CD4-positive, alpha-beta T cell treated with Interleukin-4 for 4 hours (primary cell): Measurements from ENCODE around the gene CDH22.

ENCODE experiments used
- DNase-seq: peaks from one replicate; pipeline ENCODE4 v3.0.0-alpha.2; 2020

CDH22 gene

GRCh38 chr20:46317685-46318177 is 9.4 kb upstream of the CDH22 start:
- DNase-seq, result no peak

GRCh38 chr20:46316984-46317684 is 8.8 kb upstream of the CDH22 start:
- DNase-seq, result no peak

- no peak for DNase-seq
Measured at GRCh38 chr20:46315311-46315710, 7.0 kb upstream of the CDH22 start.

- DNase-seq, result no peak
Measured at GRCh38 chr20:46312945-46313861, 4.9 kb upstream of the CDH22 start.

- no peak for DNase-seq
Measured at GRCh38 chr20:46312075-46312944, 4.0 kb upstream of the CDH22 start.

- DNase-seq, result no peak
Measured at GRCh38 chr20:46311719-46312074, 3.4 kb upstream of the CDH22 start.

GRCh38 chr20:46311039-46311650 is 2.8 kb upstream of the CDH22 start:
- no peak for DNase-seq

- no peak for DNase-seq
Measured at GRCh38 chr20:46309945-46310344, 1.6 kb upstream of the CDH22 start.

- DNase-seq, result no peak
Measured at GRCh38 chr20:46307999-46308257, 370 bp downstream of the CDH22 start.

- peak; percentile 69 for DNase-seq
Measured at GRCh38 chr20:46307139-46307998, 929 bp downstream of the CDH22 start.

- DNase-seq, result no peak
Measured at GRCh38 chr20:46306743-46307138, 1.6 kb downstream of the CDH22 start.

GRCh38 chr20:46305973-46306360 is 2.3 kb downstream of the CDH22 start:
- no peak for DNase-seq

GRCh38 chr20:46305331-46305972 is 2.8 kb downstream of the CDH22 start:
- DNase-seq, result no peak

- no peak for DNase-seq
Measured at GRCh38 chr20:46304852-46305251, 3.4 kb downstream of the CDH22 start.

- no peak for DNase-seq
Measured at GRCh38 chr20:46304361-46304760, 3.9 kb downstream of the CDH22 start.

- DNase-seq, result no peak
Measured at GRCh38 chr20:46303176-46303956, 4.9 kb downstream of the CDH22 start.

- no peak for DNase-seq
Measured at GRCh38 chr20:46302106-46302505, 6.2 kb downstream of the CDH22 start.

- no peak for DNase-seq
Measured at GRCh38 chr20:46300281-46300680, 8.0 kb downstream of the CDH22 start.

GRCh38 chr20:46299078-46299477 is 9.2 kb downstream of the CDH22 start:
- no peak for DNase-seq

GRCh38 chr20:46298374-46298773 is 9.9 kb downstream of the CDH22 start:
- no peak for DNase-seq
